Measurements from ENCODE around the gene PERM1.

The PERM1 gene

DNA sequence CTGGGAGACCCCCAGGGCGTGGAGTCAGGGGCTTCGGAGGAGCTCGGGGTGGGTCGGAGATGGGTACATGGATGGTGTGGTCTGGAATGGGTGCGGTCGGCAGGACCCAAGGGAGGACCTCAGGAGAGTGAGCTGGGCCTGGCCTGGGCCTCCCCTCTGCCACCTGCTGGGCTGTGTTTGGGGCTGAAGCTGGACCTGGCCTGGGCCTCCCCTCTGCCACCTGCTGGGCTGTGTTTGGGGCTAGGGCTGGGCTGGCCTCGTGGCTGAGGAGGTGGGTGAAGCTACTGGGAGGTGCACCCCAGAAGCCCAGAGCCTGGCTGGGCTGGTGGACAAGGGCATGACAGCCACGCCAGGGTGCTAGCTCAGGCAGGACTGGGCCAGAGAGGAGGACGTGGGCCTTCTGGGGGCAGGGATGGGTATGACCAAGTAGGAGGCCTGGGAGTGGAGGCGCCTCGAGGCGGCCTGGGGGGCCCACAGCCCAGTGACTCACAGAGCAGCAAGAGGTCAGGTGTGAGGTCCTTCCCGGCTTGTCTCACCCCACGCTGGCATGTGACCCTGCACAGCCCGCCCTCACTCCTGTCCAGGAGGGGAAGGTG, 43.7 kb downstream of the PERM1 start:
- peak; percentile 62 for TF ChIP-seq CTCF (IDR thresholded peaks at IDR 0.05; ENCODE audit: low read depth, low read length, missing control alignments)
- H3K4me3 ChIP-seq (replicated peaks; ENCODE audit: low read depth, low read length) = no peak overlapping the region
- no peak for DNase-seq (ENCODE audit: extremely low read depth, low read depth)

DNA sequence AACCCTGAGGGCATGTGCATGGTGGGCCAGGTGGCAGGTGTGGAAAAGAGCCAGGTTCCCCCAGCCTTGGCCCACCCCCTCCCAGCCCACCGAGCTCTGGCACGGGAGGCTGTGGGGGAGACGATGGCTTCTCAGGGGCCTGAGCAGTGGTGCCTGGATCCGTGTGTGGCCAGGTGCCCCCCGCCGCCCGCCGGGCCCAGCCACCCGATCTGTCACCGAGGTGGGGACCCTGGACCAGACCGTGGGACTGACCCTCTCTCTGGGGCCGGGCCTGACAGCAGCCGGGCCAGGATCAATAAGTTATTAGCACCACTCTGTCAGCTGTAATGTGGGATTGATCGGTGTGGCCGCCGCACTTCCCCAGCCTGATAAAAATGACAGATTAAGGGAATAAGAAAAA, 44.4 kb downstream of the PERM1 start:
- no peak for DNase-seq (ENCODE audit: extremely low read depth, low read depth)
- no peak for TF ChIP-seq CTCF (IDR thresholded peaks at IDR 0.05; ENCODE audit: low read depth, low read length, missing control alignments)
- H3K4me3 ChIP-seq (replicated peaks; ENCODE audit: low read depth, low read length) = no peak overlapping the region

DNA sequence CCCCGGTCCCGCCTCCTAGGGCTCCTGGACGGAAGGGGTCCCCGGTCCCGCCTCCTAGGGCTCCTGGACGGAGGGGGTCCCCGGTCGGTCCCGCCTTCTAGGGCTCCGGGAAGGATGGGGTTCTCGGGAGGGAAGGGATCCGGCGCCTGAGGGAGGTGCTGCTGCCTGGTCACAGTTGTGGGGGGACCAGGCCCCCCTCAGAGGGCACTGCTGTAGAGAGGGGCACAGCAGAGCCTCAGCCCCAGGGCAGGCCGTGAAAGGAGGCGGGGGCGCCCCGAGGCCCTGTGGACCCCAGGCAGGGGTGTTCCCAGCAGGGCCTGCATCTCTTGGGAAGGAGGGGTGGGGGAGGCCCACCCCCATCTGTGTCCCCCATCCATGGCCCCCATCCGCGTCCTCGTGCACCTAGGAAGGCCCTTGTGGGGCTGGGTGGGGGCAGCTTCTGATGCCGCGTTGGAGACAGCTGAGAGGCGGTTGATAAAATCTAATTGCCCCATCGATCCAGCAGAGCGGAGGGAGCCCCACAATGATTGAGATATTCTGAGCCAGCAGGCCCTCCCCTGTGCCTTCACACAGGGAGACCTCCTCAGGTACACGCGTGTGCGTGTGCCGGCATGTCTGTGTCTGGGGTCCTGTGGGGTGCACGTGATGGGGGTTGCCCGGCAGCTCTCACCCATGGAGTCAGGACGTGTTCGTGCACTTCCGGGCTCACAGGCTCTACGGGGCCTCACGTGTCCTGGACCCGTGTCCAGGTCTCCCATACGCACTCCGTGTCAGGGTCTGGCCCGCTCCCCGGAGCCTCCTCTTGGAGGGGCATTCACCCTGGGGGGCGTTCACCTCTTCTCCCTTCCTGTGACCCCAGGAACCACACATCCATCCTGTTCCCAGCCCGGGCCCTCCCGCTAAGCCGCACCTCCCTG, 45.3 kb downstream of the PERM1 start:
- TF ChIP-seq CTCF (IDR thresholded peaks at IDR 0.05; ENCODE audit: low read depth, low read length, missing control alignments) = no peak
- no peak overlapping the region for H3K4me3 ChIP-seq (replicated peaks; ENCODE audit: low read depth, low read length)
- no peak for DNase-seq (ENCODE audit: extremely low read depth, low read depth)

DNA sequence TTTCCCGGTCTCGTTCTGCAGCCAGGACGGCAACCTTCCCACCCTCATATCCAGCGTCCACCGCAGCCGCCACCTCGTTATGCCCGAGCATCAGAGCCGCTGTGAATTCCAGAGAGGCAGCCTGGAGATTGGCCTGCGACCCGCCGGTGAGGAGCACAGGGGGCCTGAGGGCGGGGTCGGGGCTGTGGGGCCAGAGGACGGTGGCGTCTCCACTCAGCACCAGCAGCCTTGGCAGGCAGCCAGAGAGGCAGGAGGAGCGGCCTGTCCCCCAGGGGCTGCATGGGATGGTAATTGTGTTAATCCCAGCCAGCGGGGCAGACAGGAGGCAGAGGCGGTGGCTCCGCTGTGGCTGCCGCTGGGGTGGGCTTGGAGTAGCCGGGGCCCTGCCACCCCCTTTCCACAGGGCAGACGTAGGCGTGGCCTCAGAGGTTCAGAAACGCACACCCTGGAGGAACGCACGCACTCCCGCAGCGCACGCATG, 46.1 kb downstream of the PERM1 start:
- no peak for TF ChIP-seq CTCF (IDR thresholded peaks at IDR 0.05; ENCODE audit: low read depth, low read length, missing control alignments)
- H3K4me3 ChIP-seq (replicated peaks; ENCODE audit: low read depth, low read length) = no peak overlapping the region
- no peak for DNase-seq (ENCODE audit: extremely low read depth, low read depth)

GRCh38 chr1:934991-935750, 46.7 kb downstream of the PERM1 start:
- TF ChIP-seq CTCF (IDR thresholded peaks at IDR 0.05; ENCODE audit: low read depth, low read length, missing control alignments) = no peak
- no peak overlapping the region for H3K4me3 ChIP-seq (replicated peaks; ENCODE audit: low read depth, low read length)

GRCh38 chr1:933603-933940, 48.3 kb downstream of the PERM1 start:
- no peak for DNase-seq (ENCODE audit: extremely low read depth, low read depth)
- no peak for TF ChIP-seq CTCF (IDR thresholded peaks at IDR 0.05; ENCODE audit: low read depth, low read length, missing control alignments)
- no peak overlapping the region for H3K4me3 ChIP-seq (replicated peaks; ENCODE audit: low read depth, low read length)

More at GRCh38 chr1:934991-935750, 46.7 kb downstream of the PERM1 start:
- no peak for DNase-seq (ENCODE audit: extremely low read depth, low read depth)
